Activated naive CD8-positive, alpha-beta T cell treated with anti-CD3 and anti-CD28 coated beads, Interleukin-2, amount 10 ng/mL, durations not matched to agents 7 days and 5 days (primary cell): ENCODE measurements around the gene IGSF8. TPM values are rescaled to one million over a fixed set of nuclear protein-coding genes. Genes with fewer than 3 reads are reported as not detected.
"Not testable (repeated sequence)": the region's sequence is repeated elsewhere in the genome, so short reads cannot be mapped to it uniquely, and the experiment has no call there.

ENCODE experiments used
- ATAC-seq: fragments of 150-1000 bp; cut with Tn5 transposase; one replicate; pipeline ENCODE4 v1.10.0; 2021; ENCODE audit warnings: low read depth, moderate library complexity
- POLR2A ChIA-PET: fragments of 350-600 bp; sonication (Branson Sonifier 250); formaldehyde crosslinking; loops from one replicate; lab custom pipeline; 2021; ENCODE audit warnings: antibody characterized with exemption; lab: Charles Lee
- DNase-seq: peaks from one replicate; pipeline ENCODE4 v3.0.0; 2021
- H3K27ac Mint-ChIP-seq: one replicate; pipeline ENCODE4 v1.8.0; 2022; ENCODE audit warnings: mild to moderate bottlenecking, mixed read lengths
- H3K27me3 Mint-ChIP-seq: one replicate; pipeline ENCODE4 v1.8.0; 2022; ENCODE audit warnings: mild to moderate bottlenecking, moderate library complexity, mixed read lengths
- H3K36me3 Mint-ChIP-seq: one replicate; pipeline ENCODE4 v1.8.0; 2021; ENCODE audit warnings: mild to moderate bottlenecking, mixed read lengths
- H3K4me1 Mint-ChIP-seq: one replicate; pipeline ENCODE4 v1.8.0; 2021; ENCODE audit warnings: mixed read lengths
- H3K4me3 Mint-ChIP-seq: one replicate; pipeline ENCODE4 v1.8.0; 2022; ENCODE audit warnings: mild to moderate bottlenecking, moderate library complexity, mixed read lengths
- H3K9me3 Mint-ChIP-seq: one replicate; pipeline ENCODE4 v1.8.0; 2021; ENCODE audit warnings: mixed read lengths
- total RNA-seq, 2 experiments: library from RNA; stranded (reverse); gene quantifications; one replicate each; pipeline ENCODE4 v1.2.3, GENCODE V29; 2021

Gene IGSF8
- total RNA-seq, 2 experiments from 2014 or later = 39.8 to 44.6 TPM

DNA sequence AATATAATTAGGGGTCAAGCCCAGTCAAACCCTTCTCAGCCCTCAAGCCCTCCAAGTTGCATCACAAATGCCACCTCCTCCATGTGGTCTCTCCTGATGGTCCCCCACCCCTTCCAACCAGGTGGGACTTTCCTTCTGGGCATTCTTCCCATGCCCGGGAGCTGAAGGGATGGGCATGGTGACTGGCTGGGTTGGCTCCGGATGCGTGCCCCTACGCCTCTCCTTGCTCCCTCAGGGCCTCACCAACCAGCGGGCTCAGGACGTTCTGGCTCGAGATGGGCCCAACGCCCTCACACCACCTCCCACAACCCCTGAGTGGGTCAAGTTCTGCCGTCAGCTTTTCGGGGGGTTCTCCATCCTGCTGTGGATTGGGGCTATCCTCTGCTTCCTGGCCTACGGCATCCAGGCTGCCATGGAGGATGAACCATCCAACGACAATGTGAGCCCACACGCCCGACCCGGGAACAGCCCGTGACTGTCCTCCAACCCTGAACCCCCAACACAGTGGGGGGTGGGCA is 24.6 kb upstream of the IGSF8 start:
- ATAC-seq (no peak), DNase-seq (no peak)
- peaks cover 6% of the 10 kb centered on the region for H3K27me3 Mint-ChIP-seq
- POLR2A ChIA-PET = interaction anchor here (0.6 to 0.8 kb wide), 2 partner anchors 8 to 34 kb away, joined by 3 to 4 read pairs; no protein-coding TSS in a partner anchor
- no peaks in the 10 kb centered on the region for H3K9me3 Mint-ChIP-seq
- H3K36me3 Mint-ChIP-seq = no peaks in the 10 kb centered on the region
- no peak overlapping the region for H3K27ac Mint-ChIP-seq
- no peaks in the 10 kb centered on the region for H3K4me1 Mint-ChIP-seq
- no peak overlapping the region for H3K4me3 Mint-ChIP-seq

GRCh38 chr1:160121388-160121787 is 23.0 kb upstream of the IGSF8 start:
- ATAC-seq = no peak
- H3K9me3 Mint-ChIP-seq = no peaks in the 10 kb centered on the region
- H3K4me3 Mint-ChIP-seq = no peak overlapping the region
- H3K4me1 Mint-ChIP-seq = no peaks in the 10 kb centered on the region
- peaks cover 8% of the 10 kb centered on the region for H3K27me3 Mint-ChIP-seq
- no peaks in the 10 kb centered on the region for H3K36me3 Mint-ChIP-seq
- POLR2A ChIA-PET = no interaction called here
- no peak for DNase-seq
- no peak overlapping the region for H3K27ac Mint-ChIP-seq

DNA sequence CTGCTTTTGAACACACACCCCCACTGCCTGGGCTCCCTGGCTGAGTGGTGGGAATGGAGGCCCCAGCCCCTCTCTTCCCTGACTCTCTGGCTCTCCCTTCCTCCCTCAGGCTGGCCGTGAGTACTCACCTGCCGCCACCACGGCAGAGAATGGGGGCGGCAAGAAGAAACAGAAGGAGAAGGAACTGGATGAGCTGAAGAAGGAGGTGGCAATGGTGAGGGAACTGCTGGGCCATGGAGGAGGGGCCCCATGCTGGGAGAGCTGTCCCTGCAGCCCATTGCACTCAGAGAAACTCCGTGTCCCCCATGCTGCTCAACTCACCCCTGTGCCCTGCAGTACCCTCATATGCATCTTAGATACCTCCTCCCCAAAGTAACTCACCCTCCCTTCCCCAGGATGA is 22.4 kb upstream of the IGSF8 start:
- H3K4me3 Mint-ChIP-seq = no peak overlapping the region
- POLR2A ChIA-PET = no interaction called here
- DNase-seq (no peak), ATAC-seq (no peak)
- H3K27ac Mint-ChIP-seq = no peak overlapping the region
- H3K4me1 Mint-ChIP-seq = no peaks in the 10 kb centered on the region
- H3K27me3 Mint-ChIP-seq = peaks cover 10% of the 10 kb centered on the region
- H3K36me3 Mint-ChIP-seq = no peaks in the 10 kb centered on the region
- H3K9me3 Mint-ChIP-seq = no peaks in the 10 kb centered on the region

- ATAC-seq = no peak
- H3K4me1 Mint-ChIP-seq = no peaks in the 10 kb centered on the region
- H3K9me3 Mint-ChIP-seq = no peaks in the 10 kb centered on the region
- POLR2A ChIA-PET = no interaction called here
- peaks cover 12% of the 10 kb centered on the region for H3K27me3 Mint-ChIP-seq
- no peak for DNase-seq
- H3K36me3 Mint-ChIP-seq = no peaks in the 10 kb centered on the region
- no peak overlapping the region for H3K27ac Mint-ChIP-seq
- H3K4me3 Mint-ChIP-seq = no peak overlapping the region
These were observed 20.5 kb upstream of the IGSF8 start for GRCh38 chr1:160118928-160119327.

DNA sequence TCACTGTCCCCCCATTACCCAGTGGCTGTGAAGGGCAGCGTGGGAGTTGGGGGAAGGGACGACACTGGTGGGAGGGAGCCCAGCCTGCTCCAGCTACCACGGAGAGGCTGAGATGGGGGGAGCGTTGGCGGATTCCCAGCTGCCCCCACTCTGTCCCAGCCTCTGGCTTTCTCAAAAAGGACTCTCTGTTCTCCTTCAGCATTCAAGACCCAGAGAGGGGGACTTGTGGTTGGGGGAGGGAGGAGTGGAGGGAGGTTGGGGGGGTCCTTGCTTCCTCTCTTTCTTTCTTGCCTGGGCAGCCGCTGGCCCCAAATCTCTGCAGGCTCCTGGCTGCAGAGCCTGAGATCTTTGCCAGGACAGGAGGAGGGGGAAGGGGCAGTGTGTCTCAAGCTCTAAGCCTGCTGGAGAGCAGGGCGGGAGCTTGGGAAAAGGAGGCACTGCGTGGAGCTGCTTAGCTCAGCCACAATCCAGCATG is 19.3 kb upstream of the IGSF8 start:
- Mint-ChIP-seq H3K4me3 (no peak overlapping the region), H3K4me1 (no peaks in the 10 kb centered on the region), H3K27me3 (peaks cover 14% of the 10 kb centered on the region), H3K9me3 (no peaks in the 10 kb centered on the region), H3K27ac (no peak overlapping the region), H3K36me3 (no peaks in the 10 kb centered on the region)
- no peak for DNase-seq
- ATAC-seq = no peak
- POLR2A ChIA-PET = no interaction called here

DNA sequence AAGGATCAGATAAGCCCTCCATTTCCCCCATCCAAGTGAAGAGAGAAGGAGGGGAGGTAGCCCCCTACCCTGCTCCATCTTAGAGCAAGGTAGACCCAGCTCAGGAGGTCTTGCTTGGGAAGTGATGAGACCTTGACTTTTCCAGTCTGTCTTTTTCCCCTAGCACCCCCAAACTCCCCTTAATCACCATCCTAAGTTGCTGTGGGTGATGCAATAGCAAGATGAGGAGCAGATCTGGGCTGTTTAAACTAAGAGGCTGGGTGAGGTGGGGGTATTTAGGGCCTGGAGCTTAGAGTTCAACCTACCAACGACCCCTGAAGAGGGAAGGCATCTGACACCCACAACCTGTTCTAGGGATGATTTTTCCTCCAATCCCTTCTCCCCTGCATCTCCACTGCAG is 18.9 kb upstream of the IGSF8 start:
- Mint-ChIP-seq H3K9me3 (no peaks in the 10 kb centered on the region), H3K36me3 (no peaks in the 10 kb centered on the region), H3K4me3 (no peak overlapping the region), H3K4me1 (no peaks in the 10 kb centered on the region), H3K27ac (no peak overlapping the region), H3K27me3 (peaks cover 14% of the 10 kb centered on the region)
- DNase-seq = no peak
- POLR2A ChIA-PET = no interaction called here
- no peak for ATAC-seq

- Mint-ChIP-seq H3K4me1 (no peaks in the 10 kb centered on the region), H3K9me3 (no peaks in the 10 kb centered on the region), H3K4me3 (no peak overlapping the region), H3K27me3 (peaks cover 14% of the 10 kb centered on the region), H3K36me3 (no peaks in the 10 kb centered on the region), H3K27ac (no peak overlapping the region)
- POLR2A ChIA-PET = no interaction called here
- DNase-seq (no peak), ATAC-seq (no peak)
These were observed 18.1 kb upstream of the IGSF8 start for GRCh38 chr1:160116283-160117147.

DNA sequence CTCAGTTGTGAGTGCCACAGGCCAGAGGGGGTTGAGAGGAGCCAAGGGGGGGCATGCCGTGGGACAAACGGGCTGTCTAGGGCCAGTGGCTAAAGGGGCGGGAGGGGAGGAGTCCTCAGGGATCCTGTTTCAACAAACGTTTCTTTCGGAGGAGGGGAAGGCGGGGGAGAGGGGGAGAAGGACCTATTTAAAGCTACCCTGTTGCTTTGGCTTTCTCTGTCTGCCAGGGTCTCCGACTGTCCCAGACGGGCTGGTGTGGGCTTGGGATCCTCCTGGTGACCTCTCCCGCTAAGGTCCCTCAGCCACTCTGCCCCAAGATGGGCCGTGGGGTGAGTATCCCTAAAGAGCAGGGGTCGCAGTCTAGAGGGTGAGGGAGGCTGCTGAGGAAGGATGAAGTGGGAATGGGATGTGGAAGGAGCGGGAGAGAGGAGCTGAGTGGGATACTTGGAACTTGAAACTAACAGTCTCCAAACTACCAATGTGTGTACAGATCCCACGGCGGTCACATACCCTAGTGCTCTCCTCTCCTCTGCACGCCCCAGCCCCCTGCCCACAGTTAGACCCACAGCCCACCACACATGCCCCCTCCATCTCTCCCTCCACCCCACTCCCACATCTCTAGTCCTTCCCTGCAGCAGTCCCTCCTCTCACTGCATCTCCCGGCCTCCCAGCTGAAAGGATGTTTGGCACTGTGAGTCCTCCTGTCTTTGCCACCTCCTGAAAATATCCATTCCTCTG is 17.3 kb upstream of the IGSF8 start, which contains the start of gene ATP1A2:
ATP1A2 (plus strand) TSS at position 215 of the 738 bp plus-strand sequence; CDS start at position 318, 103 bp downstream.
- Mint-ChIP-seq H3K4me1 (no peaks in the 10 kb centered on the region), H3K9me3 (no peaks in the 10 kb centered on the region), H3K27me3 (peaks cover 17% of the 10 kb centered on the region), H3K36me3 (no peaks in the 10 kb centered on the region), H3K4me3 (no peak within 1 kb of the TSS), H3K27ac (no peak within 1 kb of the TSS)
- ATAC-seq = no peak
- DNase-seq = no peak
- POLR2A ChIA-PET = no interaction called here

- Mint-ChIP-seq H3K36me3 (no peaks in the 10 kb centered on the region), H3K9me3 (no peaks in the 10 kb centered on the region), H3K4me1 (no peaks in the 10 kb centered on the region), H3K27me3 (peaks cover 19% of the 10 kb centered on the region), H3K4me3 (no peak overlapping the region), H3K27ac (no peak overlapping the region)
- no peak for DNase-seq
- no peak for ATAC-seq
- POLR2A ChIA-PET = no interaction called here
These were observed 15.7 kb upstream of the IGSF8 start for GRCh38 chr1:160114085-160114484.

- H3K27ac Mint-ChIP-seq = no peak overlapping the region
- no peak overlapping the region for H3K4me3 Mint-ChIP-seq
- DNase-seq = no peak
- H3K4me1 Mint-ChIP-seq = peaks cover 2% of the 10 kb centered on the region
- POLR2A ChIA-PET = no interaction called here
- H3K27me3 Mint-ChIP-seq = peaks cover 16% of the 10 kb centered on the region
- ATAC-seq = no peak
- no peaks in the 10 kb centered on the region for H3K9me3 Mint-ChIP-seq
- no peaks in the 10 kb centered on the region for H3K36me3 Mint-ChIP-seq
These were observed 15.0 kb upstream of the IGSF8 start for GRCh38 chr1:160113407-160113806.

- Mint-ChIP-seq H3K4me1 (peaks cover 2% of the 10 kb centered on the region), H3K36me3 (no peaks in the 10 kb centered on the region), H3K27me3 (peaks cover 13% of the 10 kb centered on the region), H3K4me3 (no peak overlapping the region), H3K27ac (no peak overlapping the region), H3K9me3 (no peaks in the 10 kb centered on the region)
- no peak for ATAC-seq
- DNase-seq = no peak
- POLR2A ChIA-PET = no interaction called here
These were observed 13.9 kb upstream of the IGSF8 start for GRCh38 chr1:160112357-160112756.

GRCh38 chr1:160111462-160111861 is 13.0 kb upstream of the IGSF8 start:
- DNase-seq, H3K4me1 Mint-ChIP-seq, H3K9me3 Mint-ChIP-seq, H3K27ac Mint-ChIP-seq, ATAC-seq, H3K4me3 Mint-ChIP-seq, H3K36me3 Mint-ChIP-seq, POLR2A ChIA-PET: not testable (repeated sequence)
- H3K27me3 Mint-ChIP-seq = peaks cover 14% of the 10 kb centered on the region

GRCh38 chr1:160109686-160110085 is 11.3 kb upstream of the IGSF8 start:
- DNase-seq = no peak
- POLR2A ChIA-PET = no interaction called here
- Mint-ChIP-seq H3K9me3 (no peaks in the 10 kb centered on the region), H3K36me3 (no peaks in the 10 kb centered on the region), H3K27ac (no peak overlapping the region), H3K4me1 (peaks cover 2% of the 10 kb centered on the region), H3K4me3 (no peak overlapping the region), H3K27me3 (peaks cover 10% of the 10 kb centered on the region)
- ATAC-seq = no peak
